T-cell (primary cell): Measurements from ENCODE around the gene APLP2. TPM values are rescaled to one million over a fixed set of nuclear protein-coding genes. Genes with fewer than 3 reads are reported as not detected.

Source experiments
- ATAC-seq, 4 experiments: fragments of 200-7000 bp in 3 of 4; fragments of 150-1000 bp in 1 of 4; cut with Tn5 transposase; replicated peaks in 1 of 4; 1 replicate in 3 of 4; 2 replicates in 1 of 4; pipeline ENCODE4 v1.10.0; 2021; ENCODE audit warnings: moderate library complexity in 3 of 4, mild to moderate bottlenecking in 2 of 4, moderate number of reproducible peaks in 1 of 4
- CTCF ChIA-PET, 2 donors: fragments of 300-600 bp; sonication (Branson Sonifier 250); formaldehyde crosslinking; loops; one replicate each; lab custom pipeline; 2022; ENCODE audit warnings: antibody characterized with exemption in 2 of 2; lab: Charles Lee
- POLR2A ChIA-PET, 2 donors: fragments of 300-600 bp; sonication (Branson Sonifier 250); formaldehyde crosslinking; loops; one replicate each; lab custom pipeline; 2022; ENCODE audit warnings: antibody characterized with exemption in 2 of 2; lab: Charles Lee
- DNase-seq, 35 experiments: peaks; one replicate each; pipeline versions ENCODE4 v3.0.0 to v3.0.0-alpha.2; 2013 to 2023
- H3K27ac ChIP-seq: one replicate; pipeline ENCODE4 v1.5.1; 2013; ENCODE audit warnings: low read length
- H3K27me3 ChIP-seq, 2 experiments: replicated peaks in 1 of 2; 1 replicate in 1 of 2; 2 replicates in 1 of 2; pipeline versions ENCODE4 v1.6.1 to v1.7.0; 2013; ENCODE audit warnings: low read length in 1 of 2, mixed read lengths in 1 of 2; ENCODE audit not compliant: control insufficient read depth in 2 of 2, insufficient read depth in 2 of 2; ENCODE audit errors: extremely low read depth in 1 of 2
- H3K36me3 ChIP-seq, 2 donors: 1 replicate in 1 of 2; 2 replicates in 1 of 2; pipeline versions ENCODE4 v1.6.1 to v1.7.0; 2013; ENCODE audit warnings: low read length in 1 of 2; ENCODE audit not compliant: control insufficient read depth in 2 of 2, insufficient read depth in 1 of 2; ENCODE audit errors: extremely low read depth in 1 of 2
- H3K4me1 ChIP-seq, 2 experiments: 1 replicate in 1 of 2; 2 replicates in 1 of 2; pipeline versions ENCODE4 v1.6.1 to v1.7.0; 2013; ENCODE audit warnings: low read length in 2 of 2, mixed read lengths in 1 of 2; ENCODE audit not compliant: insufficient read depth in 2 of 2, control insufficient read depth in 1 of 2; ENCODE audit errors: extremely low read depth in 1 of 2
- H3K4me3 ChIP-seq, 2 donors: 1 replicate in 1 of 2; 2 replicates in 1 of 2; pipeline versions ENCODE4 v1.5.1 to v1.7.0; 2013; ENCODE audit warnings: mild to moderate bottlenecking in 2 of 2, low read length in 1 of 2, moderate library complexity in 1 of 2; ENCODE audit not compliant: control insufficient read depth in 1 of 2; ENCODE audit errors: extremely low read depth in 1 of 2
- H3K9me3 ChIP-seq: 2 replicates; pipeline ENCODE4 v1.7.0; 2013
- H3K27ac Mint-ChIP-seq, 2 donors: one replicate each; pipeline ENCODE4 v1.8.0; 2020 to 2021; ENCODE audit warnings: mild to moderate bottlenecking in 2 of 2, mixed read lengths in 2 of 2
- H3K27me3 Mint-ChIP-seq, 2 donors: one replicate each; pipeline ENCODE4 v1.8.0; 2021 to 2022; ENCODE audit warnings: mixed read lengths in 2 of 2
- H3K36me3 Mint-ChIP-seq: one replicate; pipeline ENCODE4 v1.8.0; 2021; ENCODE audit warnings: mixed read lengths
- H3K4me1 Mint-ChIP-seq, 3 donors: one replicate each; pipeline ENCODE4 v1.8.0; 2020 to 2022; ENCODE audit warnings: mixed read lengths in 3 of 3, mild to moderate bottlenecking in 1 of 3
- H3K4me3 Mint-ChIP-seq, 3 donors: one replicate each; pipeline ENCODE4 v1.8.0; 2020 to 2022; ENCODE audit warnings: mild to moderate bottlenecking in 3 of 3, mixed read lengths in 3 of 3, moderate library complexity in 3 of 3
- H3K9me3 Mint-ChIP-seq, 3 donors: one replicate each; pipeline ENCODE4 v1.8.0; 2020 to 2022; ENCODE audit warnings: mixed read lengths in 3 of 3
- WGBS: methylation state at CpG from one replicate; pipeline ENCODE4 v1.1.5; 2013; ENCODE audit warnings: missing lambda C conversion rate; ENCODE audit not compliant: insufficient coverage; 5-methylcytosine and 5-hydroxymethylcytosine counted together
- total RNA-seq, 35 experiments: library from RNA in 6 of 35; stranded (reverse) in 6 of 35; fragments of 120-200 nt in 1 of 35; gene quantifications; one replicate each; pipeline versions ENCODE4 v1.2.1 to v1.2.4 and lab custom pipeline; 2013 to 2026

The APLP2 gene
- total RNA-seq, 5 donors from 2014 or later (not counting 1 experiment from before 2014, with no cell fraction given), result 36.4 to 61.9 (median 51.0) TPM

DNA sequence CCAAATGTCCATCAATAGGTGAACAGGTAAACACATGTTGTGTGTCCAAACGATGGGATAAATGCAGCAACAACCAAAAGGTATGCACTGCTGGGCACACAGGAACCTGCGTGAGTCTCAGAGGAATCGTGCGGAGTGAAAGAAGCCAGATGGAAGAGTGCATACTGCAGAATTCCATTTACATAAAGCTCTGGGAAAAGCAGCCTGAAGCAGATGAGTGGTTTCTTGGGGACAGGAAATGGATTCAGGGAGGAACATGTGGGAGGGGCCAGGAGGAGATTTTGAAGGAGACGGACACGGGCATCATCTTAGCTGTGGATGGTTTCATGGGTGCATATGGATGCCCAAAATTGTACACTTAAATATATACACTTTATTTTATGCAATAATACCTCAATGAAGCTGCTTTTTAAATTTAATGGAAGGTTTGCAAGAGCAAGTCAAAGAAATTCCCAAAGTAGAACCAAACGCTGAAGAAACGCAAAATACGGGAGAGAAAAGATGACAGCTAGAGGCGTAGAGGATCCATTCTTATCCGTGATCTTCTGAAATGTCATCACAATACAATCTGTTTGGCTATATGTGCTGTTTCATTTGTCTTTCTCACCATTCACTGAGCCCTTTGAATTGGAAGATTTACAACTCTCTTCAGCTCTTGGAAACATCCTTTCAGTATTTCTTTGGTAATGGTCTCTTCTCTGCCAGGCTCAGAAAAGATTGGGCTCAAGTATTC is 114.3 kb downstream of the APLP2 start:
- Mint-ChIP-seq H3K4me1 (peaks cover 0 to 2% (median 0%) of the 10 kb centered on the region in 3 donors), H3K4me3 (no peak overlapping the region), H3K9me3 (no peaks in the 10 kb centered on the region), H3K27me3 (peaks cover 5 to 13% of the 10 kb centered on the region in 2 donors), H3K36me3 (no peaks in the 10 kb centered on the region), H3K27ac (no peak overlapping the region)
- Histone ChIP-seq H3K4me3 (no peak overlapping the region), H3K4me1 (no peaks in the 10 kb centered on the region), H3K9me3 (no peaks in the 10 kb centered on the region), H3K27ac (no peak overlapping the region), H3K27me3 (peaks cover 0 to 35% of the 10 kb centered on the region in 2 experiments), H3K36me3 (no peaks in the 10 kb centered on the region)
- ChIA-PET POLR2A (no interaction called here), CTCF (interaction anchor here in 1 of 2 donors (0.6 to 0.7 kb wide), 2 partner anchors 122 to 264 kb away, joined by 3 to 4 read pairs; no protein-coding TSS in a partner anchor)
- 84% methylated on average over 6 of the region's 11 CpGs for WGBS
- DNase-seq (no peak), ATAC-seq (no peak)

DNA sequence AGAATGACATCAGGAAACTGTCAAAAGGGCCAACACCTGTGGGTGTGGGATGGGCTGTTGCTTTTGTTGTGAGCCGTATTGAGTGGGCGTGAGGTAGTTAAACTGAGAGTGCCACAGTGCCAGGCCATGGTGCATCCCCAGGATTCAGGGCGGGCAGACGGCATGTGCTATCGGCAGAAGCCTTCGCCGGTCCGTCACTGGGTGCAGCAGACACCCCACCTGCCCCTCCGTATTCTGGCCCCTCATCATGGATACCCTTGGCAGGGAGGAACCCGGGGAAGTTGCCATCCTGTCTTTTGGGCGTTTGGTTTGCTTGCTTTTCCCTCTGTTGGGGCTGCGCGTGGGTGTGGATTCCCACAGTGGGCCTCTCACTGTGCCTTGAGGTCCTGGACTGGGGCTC is 117.4 kb downstream of the APLP2 start:
- Histone ChIP-seq H3K4me1 (no peaks in the 10 kb centered on the region), H3K27ac (no peak overlapping the region), H3K27me3 (peaks cover 0 to 15% of the 10 kb centered on the region in 2 experiments), H3K9me3 (no peaks in the 10 kb centered on the region), H3K36me3 (no peaks in the 10 kb centered on the region), H3K4me3 (no peak overlapping the region)
- no peak for DNase-seq
- POLR2A ChIA-PET, result no interaction called here
- H3K4me1 Mint-ChIP-seq, result no peaks in the 10 kb centered on the region
- no peaks in the 10 kb centered on the region for H3K36me3 Mint-ChIP-seq
- WGBS, result 84% methylated on average over 13 of the region's 13 CpGs
- CTCF ChIA-PET, result no interaction called here
- H3K4me3 Mint-ChIP-seq, result no peak overlapping the region
- no peak for ATAC-seq
- H3K9me3 Mint-ChIP-seq, result no peaks in the 10 kb centered on the region
- peaks cover 5 to 6% of the 10 kb centered on the region in 2 donors for H3K27me3 Mint-ChIP-seq
- H3K27ac Mint-ChIP-seq, result no peak overlapping the region

DNA sequence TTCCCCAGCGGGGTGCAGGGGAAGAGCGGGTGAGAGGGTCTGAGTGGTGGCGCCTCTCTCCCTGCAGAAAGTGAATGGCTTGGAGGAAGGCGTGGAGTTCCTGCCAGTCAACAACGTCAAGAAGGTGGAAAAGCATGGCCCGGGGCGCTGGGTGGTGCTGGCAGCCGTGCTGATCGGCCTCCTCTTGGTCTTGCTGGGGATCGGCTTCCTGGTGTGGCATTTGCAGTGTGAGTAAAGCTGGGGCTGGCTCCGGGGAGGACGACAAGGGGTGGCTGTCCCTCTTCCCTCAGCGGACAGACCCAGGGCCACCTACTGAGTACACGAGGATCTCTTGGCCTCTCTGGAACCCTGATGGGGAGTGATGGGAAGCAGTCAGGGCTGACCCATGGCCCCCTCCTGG is 118.4 kb downstream of the APLP2 start:
- Mint-ChIP-seq H3K9me3 (no peaks in the 10 kb centered on the region), H3K36me3 (no peaks in the 10 kb centered on the region), H3K4me3 (no peak overlapping the region), H3K27me3 (peaks cover 3 to 5% of the 10 kb centered on the region in 2 donors), H3K27ac (no peak overlapping the region), H3K4me1 (no peaks in the 10 kb centered on the region)
- no peak overlapping the region for H3K4me3 ChIP-seq
- CTCF ChIA-PET, result interaction anchor here in 1 of 2 donors (0.6 kb wide), 1 partner anchor 237 kb away, joined by 3 read pairs; no protein-coding TSS in a partner anchor
- POLR2A ChIA-PET, result no interaction called here
- H3K9me3 ChIP-seq, result no peaks in the 10 kb centered on the region
- DNase-seq, result no peak
- no peak overlapping the region for H3K27ac ChIP-seq
- 89% methylated on average over 11 of the region's 14 CpGs for WGBS
- no peaks in the 10 kb centered on the region for H3K4me1 ChIP-seq
- H3K27me3 ChIP-seq, result peaks cover 0 to 11% of the 10 kb centered on the region in 2 experiments
- no peaks in the 10 kb centered on the region for H3K36me3 ChIP-seq
- no peak for ATAC-seq

DNA sequence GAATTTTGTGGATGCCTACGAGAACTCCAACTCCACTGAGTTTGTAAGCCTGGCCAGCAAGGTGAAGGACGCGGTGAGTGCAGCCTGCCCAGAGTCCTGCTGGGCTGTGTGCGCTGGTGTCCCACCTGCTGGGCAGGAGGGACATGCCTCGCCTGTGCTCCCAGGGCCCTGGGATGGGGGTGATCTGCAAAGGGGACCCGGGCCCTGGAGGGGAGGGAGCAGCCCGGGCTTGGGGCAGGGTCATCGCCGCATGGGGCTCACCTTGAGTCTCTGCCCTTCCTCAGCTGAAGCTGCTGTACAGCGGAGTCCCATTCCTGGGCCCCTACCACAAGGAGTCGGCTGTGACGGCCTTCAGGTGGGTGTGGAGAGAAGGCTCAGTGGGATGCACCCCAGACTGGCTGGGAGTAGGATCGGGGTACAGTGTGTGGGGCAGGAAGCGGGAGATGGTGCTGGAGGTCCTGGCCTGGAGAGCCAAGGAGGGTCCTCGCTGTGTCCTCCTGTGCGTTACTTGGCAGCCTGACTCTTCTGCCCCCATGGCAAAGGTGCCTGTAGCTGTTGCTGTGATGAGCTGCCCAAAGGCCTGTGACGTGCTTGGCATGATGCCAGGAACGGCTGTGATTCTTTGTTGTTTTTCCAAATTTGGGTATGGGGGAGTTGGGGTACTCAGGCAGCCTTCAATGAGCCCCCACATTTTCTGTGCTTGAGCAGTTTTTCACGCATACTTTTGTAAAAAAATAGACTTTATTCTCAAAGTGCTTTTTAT is 119.1 kb downstream of the APLP2 start:
- peaks cover 2% of the 10 kb centered on the region in 2 donors for H3K27me3 Mint-ChIP-seq
- H3K9me3 Mint-ChIP-seq, result no peaks in the 10 kb centered on the region
- no peaks in the 10 kb centered on the region for H3K4me1 Mint-ChIP-seq
- no peak overlapping the region for H3K4me3 Mint-ChIP-seq
- 89% methylated on average over 18 of the region's 19 CpGs for WGBS
- H3K27ac Mint-ChIP-seq, result no peak overlapping the region
- Histone ChIP-seq H3K27me3 (peaks cover 0 to 11% of the 10 kb centered on the region in 2 experiments), H3K36me3 (no peaks in the 10 kb centered on the region), H3K27ac (no peak overlapping the region), H3K4me3 (no peak overlapping the region), H3K9me3 (no peaks in the 10 kb centered on the region), H3K4me1 (no peaks in the 10 kb centered on the region)
- ChIA-PET CTCF (no interaction called here), POLR2A (no interaction called here)
- ATAC-seq (no peak), DNase-seq (no peak)
- no peaks in the 10 kb centered on the region for H3K36me3 Mint-ChIP-seq

DNA sequence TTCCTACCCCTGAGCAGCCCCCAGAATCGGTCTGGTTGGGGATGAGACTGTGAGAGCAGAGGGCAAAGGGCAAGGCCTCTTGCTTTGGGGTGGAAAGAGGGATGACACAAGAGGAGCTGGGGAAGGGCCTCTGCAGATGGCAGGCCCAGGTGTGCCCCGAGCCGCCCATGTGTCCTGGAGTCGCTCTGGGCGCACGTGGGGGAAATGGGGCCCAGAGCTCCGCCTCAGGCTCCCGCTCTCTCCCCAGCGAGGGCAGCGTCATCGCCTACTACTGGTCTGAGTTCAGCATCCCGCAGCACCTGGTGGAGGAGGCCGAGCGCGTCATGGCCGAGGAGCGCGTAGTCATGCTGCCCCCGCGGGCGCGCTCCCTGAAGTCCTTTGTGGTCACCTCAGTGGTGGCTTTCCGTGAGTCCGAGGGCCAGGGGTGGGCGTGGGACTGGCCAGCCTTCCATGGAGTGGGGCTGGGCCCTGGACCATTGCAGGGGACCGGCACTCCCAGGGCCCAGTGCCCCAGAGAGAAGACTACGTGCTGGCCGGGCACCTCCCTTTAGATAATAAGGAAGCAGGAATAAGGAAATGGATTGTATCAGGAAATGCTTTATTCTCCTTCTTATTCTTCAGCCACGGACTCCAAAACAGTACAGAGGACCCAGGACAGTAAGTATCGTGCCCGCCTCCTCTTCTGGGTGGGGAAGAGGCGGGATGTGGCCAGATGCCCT is 120.0 kb downstream of the APLP2 start:
- DNase-seq (no peak), ATAC-seq (no peak)
- Mint-ChIP-seq H3K27ac (no peak overlapping the region), H3K4me1 (no peaks in the 10 kb centered on the region), H3K4me3 (no peak overlapping the region), H3K27me3 (no peaks in the 10 kb centered on the region), H3K9me3 (no peaks in the 10 kb centered on the region), H3K36me3 (no peaks in the 10 kb centered on the region)
- ChIA-PET CTCF (no interaction called here), POLR2A (no interaction called here)
- Histone ChIP-seq H3K9me3 (no peaks in the 10 kb centered on the region), H3K4me3 (no peak overlapping the region), H3K36me3 (no peaks in the 10 kb centered on the region), H3K27me3 (peaks cover 0 to 11% of the 10 kb centered on the region in 2 experiments), H3K27ac (no peak overlapping the region), H3K4me1 (no peaks in the 10 kb centered on the region)
- 94% methylated on average over 24 of the region's 32 CpGs for WGBS

DNA sequence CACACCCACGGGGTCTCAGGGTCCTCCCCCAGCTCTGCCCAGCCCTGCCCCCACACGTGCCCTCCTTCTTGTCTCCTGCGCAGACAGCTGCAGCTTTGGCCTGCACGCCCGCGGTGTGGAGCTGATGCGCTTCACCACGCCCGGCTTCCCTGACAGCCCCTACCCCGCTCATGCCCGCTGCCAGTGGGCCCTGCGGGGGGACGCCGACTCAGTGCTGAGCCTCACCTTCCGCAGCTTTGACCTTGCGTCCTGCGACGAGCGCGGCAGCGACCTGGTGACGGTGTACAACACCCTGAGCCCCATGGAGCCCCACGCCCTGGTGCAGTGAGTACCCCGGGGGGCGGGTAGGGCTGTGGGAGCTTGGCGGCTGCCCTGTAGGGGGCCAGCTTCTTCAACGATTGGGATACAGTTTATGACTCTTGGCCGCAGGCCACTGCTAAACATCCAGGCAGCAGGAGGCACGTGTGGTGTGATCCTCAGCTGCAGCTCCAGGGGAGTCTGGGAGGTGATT is 120.7 kb downstream of the APLP2 start:
- 92% methylated on average over 22 of the region's 29 CpGs for WGBS

More for the DNA sequence above, 120.7 kb downstream of the APLP2 start:
- Mint-ChIP-seq H3K4me3 (no peak overlapping the region), H3K36me3 (no peaks in the 10 kb centered on the region), H3K4me1 (no peaks in the 10 kb centered on the region), H3K9me3 (no peaks in the 10 kb centered on the region), H3K27me3 (no peaks in the 10 kb centered on the region), H3K27ac (no peak overlapping the region)
- no peaks in the 10 kb centered on the region for H3K36me3 ChIP-seq
- H3K27ac ChIP-seq, result no peak overlapping the region
- H3K27me3 ChIP-seq, result peaks cover 0 to 11% of the 10 kb centered on the region in 2 experiments
- ChIA-PET CTCF (no interaction called here), POLR2A (no interaction called here)
- DNase-seq (no peak), ATAC-seq (no peak)
- H3K9me3 ChIP-seq, result no peaks in the 10 kb centered on the region
- no peak overlapping the region for H3K4me3 ChIP-seq
- no peaks in the 10 kb centered on the region for H3K4me1 ChIP-seq
